GM10248 (cell line): ENCODE results near the gene B3GALT5.

Experiments used
- CTCF ChIA-PET: fragments of 300-600 bp; sonication (Branson Sonifier 250); formaldehyde crosslinking; extraction: SDS; loops from one replicate; lab custom pipeline; 2021; ENCODE audit warnings: antibody characterized with exemption; lab: Yijun Ruan, JAX
- POLR2A ChIA-PET: fragments of 350-650 bp; sonication (Branson Sonifier 250); formaldehyde crosslinking; extraction: SDS; loops from one replicate; lab custom pipeline; 2020; ENCODE audit warnings: antibody characterized with exemption; lab: Yijun Ruan, JAX
- DNase-seq: peaks from one replicate; pipeline ENCODE4 v3.0.0; 2012; ENCODE audit errors: extremely low spot score
- CTCF ChIP-seq: IDR thresholded peaks from 2 replicates; pipeline ENCODE4 v1.5.1; 2012; ENCODE audit warnings: mild to moderate bottlenecking, low read depth; ENCODE audit errors: extremely low read depth, missing control alignments, control extremely low read depth

Gene B3GALT5

GRCh38 chr21:39661121-39661520, 48.4 kb downstream of the B3GALT5 start:
- no peak for TF ChIP-seq CTCF
- no peak for DNase-seq
- POLR2A ChIA-PET, result no interaction called here
- CTCF ChIA-PET, result interaction anchor here (1.2 kb wide), 1 partner anchor 12 kb away, joined by 3 read pairs; no protein-coding TSS in a partner anchor

- CTCF ChIA-PET, result interaction anchor here (1.2 kb wide), 1 partner anchor 12 kb away, joined by 3 read pairs; no protein-coding TSS in a partner anchor
- DNase-seq, result no peak
Observed at GRCh38 chr21:39661740-39662139, 49.0 kb downstream of the B3GALT5 start.

GRCh38 chr21:39662411-39662953, 49.7 kb downstream of the B3GALT5 start:
- CTCF ChIA-PET, result no interaction called here
- DNase-seq, result no peak
- TF ChIP-seq CTCF, result no peak
- POLR2A ChIA-PET, result no interaction called here

More at GRCh38 chr21:39661740-39662139, 49.0 kb downstream of the B3GALT5 start:
- TF ChIP-seq CTCF, result no peak
- POLR2A ChIA-PET, result no interaction called here

- no peak for TF ChIP-seq CTCF
- POLR2A ChIA-PET, result no interaction called here
- CTCF ChIA-PET, result interaction anchor here (1.2 kb wide), 1 partner anchor 12 kb away, joined by 3 read pairs; no protein-coding TSS in a partner anchor
- DNase-seq, result no peak
Observed at GRCh38 chr21:39663066-39663465, 50.3 kb downstream of the B3GALT5 start.

- POLR2A ChIA-PET, result no interaction called here
- no peak for TF ChIP-seq CTCF
- no peak for DNase-seq
- CTCF ChIA-PET, result interaction anchor here (0.8 to 1.2 kb wide), 2 partner anchors 13 to 28 kb away, joined by 3 read pairs; no protein-coding TSS in a partner anchor
Observed at GRCh38 chr21:39663742-39664492, 51.2 kb downstream of the B3GALT5 start.

- ChIA-PET CTCF (interaction anchor here (0.8 kb wide), 1 partner anchor 27 kb away, joined by 3 read pairs; no protein-coding TSS in a partner anchor), POLR2A (no interaction called here)
- TF ChIP-seq CTCF, result no peak
- no peak for DNase-seq
Observed at GRCh38 chr21:39664586-39664985, 51.8 kb downstream of the B3GALT5 start.
